WTC11 (cell line): ENCODE data around the gene IPPK.

ENCODE experiments used
- CTCF ChIP-seq: fragments of 200-600 bp; IDR thresholded peaks from 2 replicates; pipeline ENCODE4 v1.8.0; 2022; ENCODE audit warnings: antibody characterized with exemption
- FOXP4 ChIP-seq: sonication (generic); formaldehyde crosslinking; IDR thresholded peaks from 2 replicates; pipeline ENCODE4 v1.8.0; 2022; ENCODE audit warnings: mild to moderate bottlenecking, missing genetic modification reagents
- SP1 ChIP-seq: sonication (generic); formaldehyde crosslinking; conservative IDR thresholded peaks from 2 replicates; pipeline ENCODE4 v1.8.1; 2022; ENCODE audit warnings: missing genetic modification reagents
- ZNF121 ChIP-seq: sonication (generic); formaldehyde crosslinking; IDR thresholded peaks from 2 replicates; pipeline ENCODE4 v1.8.0; 2023; ENCODE audit warnings: missing genetic modification reagents
- ZNF416 ChIP-seq: fragments of 250-450 bp; sonication (Bioruptor Pico); IDR thresholded peaks from 2 replicates; pipeline ENCODE4 v1.9.0; 2021; ENCODE audit warnings: mild to moderate bottlenecking, inconsistent platforms
- TF ChIP-seq, protein P1 (sequence below): sonication (generic); formaldehyde crosslinking; IDR thresholded peaks from 2 replicates; pipeline ENCODE4 v1.8.1; 2022; ENCODE audit warnings: low read depth, missing genetic modification reagents, borderline replicate concordance
- TF ChIP-seq, protein P2 (sequence below): sonication (generic); formaldehyde crosslinking; IDR thresholded peaks from 2 replicates; pipeline ENCODE4 v1.8.1; 2022; ENCODE audit warnings: low read depth, mild to moderate bottlenecking, moderate library complexity, missing genetic modification reagents, borderline replicate concordance

GRCh38 chr9:92564504-92564903, 105.4 kb downstream of the IPPK start:
- no peak for TF ChIP-seq CTCF
- TF ChIP-seq, protein P1, sequence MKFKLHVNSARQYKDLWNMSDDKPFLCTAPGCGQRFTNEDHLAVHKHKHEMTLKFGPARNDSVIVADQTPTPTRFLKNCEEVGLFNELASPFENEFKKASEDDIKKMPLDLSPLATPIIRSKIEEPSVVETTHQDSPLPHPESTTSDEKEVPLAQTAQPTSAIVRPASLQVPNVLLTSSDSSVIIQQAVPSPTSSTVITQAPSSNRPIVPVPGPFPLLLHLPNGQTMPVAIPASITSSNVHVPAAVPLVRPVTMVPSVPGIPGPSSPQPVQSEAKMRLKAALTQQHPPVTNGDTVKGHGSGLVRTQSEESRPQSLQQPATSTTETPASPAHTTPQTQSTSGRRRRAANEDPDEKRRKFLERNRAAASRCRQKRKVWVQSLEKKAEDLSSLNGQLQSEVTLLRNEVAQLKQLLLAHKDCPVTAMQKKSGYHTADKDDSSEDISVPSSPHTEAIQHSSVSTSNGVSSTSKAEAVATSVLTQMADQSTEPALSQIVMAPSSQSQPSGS = no peak
- TF ChIP-seq ZNF416 (CRISPR knock-in tag) = no peak
- TF ChIP-seq SP1 (CRISPR knock-in tag) = no peak
- TF ChIP-seq, protein P2, sequence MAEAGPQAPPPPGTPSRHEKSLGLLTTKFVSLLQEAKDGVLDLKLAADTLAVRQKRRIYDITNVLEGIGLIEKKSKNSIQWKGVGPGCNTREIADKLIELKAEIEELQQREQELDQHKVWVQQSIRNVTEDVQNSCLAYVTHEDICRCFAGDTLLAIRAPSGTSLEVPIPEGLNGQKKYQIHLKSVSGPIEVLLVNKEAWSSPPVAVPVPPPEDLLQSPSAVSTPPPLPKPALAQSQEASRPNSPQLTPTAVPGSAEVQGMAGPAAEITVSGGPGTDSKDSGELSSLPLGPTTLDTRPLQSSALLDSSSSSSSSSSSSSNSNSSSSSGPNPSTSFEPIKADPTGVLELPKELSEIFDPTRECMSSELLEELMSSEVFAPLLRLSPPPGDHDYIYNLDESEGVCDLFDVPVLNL (CRISPR knock-in tag) = no peak
- no peak for TF ChIP-seq FOXP4 (CRISPR knock-in tag)
- TF ChIP-seq ZNF121 (CRISPR knock-in tag) = no peak
